NCI-H748 treated with DMSO at 0.1 percent for 48 hours (cell line): ENCODE results near the gene MR1.

Experiments used
- DNase-seq: peaks from one replicate; lab custom pipeline; 2025; lab: John Stamatoyannopoulos, UW

MR1 gene

DNA sequence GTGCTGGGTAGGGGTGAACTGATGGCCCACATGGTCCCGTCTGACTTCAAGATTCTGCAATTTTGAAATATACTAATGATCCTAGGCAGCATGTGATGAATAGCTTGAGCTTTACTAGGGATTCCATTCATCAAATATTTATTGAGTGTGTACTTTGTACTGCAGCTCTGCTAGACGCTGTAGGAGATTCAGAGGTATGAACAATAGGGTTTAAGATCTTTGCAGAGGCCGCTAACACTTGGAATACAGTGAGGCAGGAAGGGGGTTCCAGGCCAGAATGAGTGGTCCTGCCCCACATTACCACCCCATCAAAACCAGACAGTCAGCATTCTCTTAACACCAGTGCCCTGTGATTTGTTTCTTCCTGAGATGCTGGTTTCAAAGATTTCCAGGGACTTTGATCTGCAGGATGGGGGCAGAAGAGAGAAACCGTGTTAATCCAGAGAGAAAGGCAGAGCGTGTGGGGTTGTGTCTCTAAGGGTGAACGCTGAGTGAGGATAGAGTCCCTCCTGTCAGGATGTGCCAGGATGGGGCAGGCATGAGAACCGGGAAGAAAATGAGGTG, 74.6 kb downstream of the MR1 start:
- no peak for DNase-seq

GRCh38 chr1:181110013-181110412, 76.2 kb downstream of the MR1 start:
- no peak for DNase-seq
